Measurements from ENCODE around the gene GPR37L1.
"Not testable (repeated sequence)": the region's sequence is repeated elsewhere in the genome, so short reads cannot be mapped to it uniquely, and the experiment has no call there.

The GPR37L1 gene

GRCh38 chr1:202133496-202133895 lies 10.8 kb downstream of the GPR37L1 start:
- no peak for DNase-seq (ENCODE audit: low read depth, low spot score)

GRCh38 chr1:202133989-202134388 lies 11.3 kb downstream of the GPR37L1 start:
- no peak for DNase-seq (ENCODE audit: low read depth, low spot score)

GRCh38 chr1:202134645-202135172 lies 12.0 kb downstream of the GPR37L1 start:
- no peak for DNase-seq (ENCODE audit: low read depth, low spot score)

GRCh38 chr1:202135221-202135721 lies 12.6 kb downstream of the GPR37L1 start:
- peak; percentile 88 for DNase-seq (ENCODE audit: low read depth, low spot score)

- no peak for DNase-seq (ENCODE audit: low read depth, low spot score)
Observed at GRCh38 chr1:202140833-202141232, 18.1 kb downstream of the GPR37L1 start.

- DNase-seq (ENCODE audit: low read depth, low spot score): not testable (repeated sequence)
Observed at GRCh38 chr1:202141468-202141867, 18.8 kb downstream of the GPR37L1 start.

- DNase-seq (ENCODE audit: low read depth, low spot score): no peak
Observed at GRCh38 chr1:202143011-202143767, 20.5 kb downstream of the GPR37L1 start.

GRCh38 chr1:202143768-202144401 lies 21.2 kb downstream of the GPR37L1 start:
- DNase-seq (ENCODE audit: low read depth, low spot score): peak; percentile 53

GRCh38 chr1:202144402-202145067 lies 21.8 kb downstream of the GPR37L1 start, which contains the start of gene ARL8A:
ARL8A (minus strand) TSS chr1:202144737; CDS start chr1:202144572, 165 bp downstream.
- no peak for DNase-seq (ENCODE audit: low read depth, low spot score)

- DNase-seq (ENCODE audit: low read depth, low spot score): no peak
Observed at GRCh38 chr1:202145068-202145743, 22.5 kb downstream of the GPR37L1 start.

- DNase-seq (ENCODE audit: low read depth, low spot score): not testable (repeated sequence)
Observed at GRCh38 chr1:202145744-202146140, 23.0 kb downstream of the GPR37L1 start.

- no peak for DNase-seq (ENCODE audit: low read depth, low spot score)
Observed at GRCh38 chr1:202146279-202146678, 23.6 kb downstream of the GPR37L1 start.

GRCh38 chr1:202146993-202147392 lies 24.3 kb downstream of the GPR37L1 start:
- DNase-seq (ENCODE audit: low read depth, low spot score): no peak

GRCh38 chr1:202148391-202148790 lies 25.7 kb downstream of the GPR37L1 start:
- DNase-seq (ENCODE audit: low read depth, low spot score): no peak

GRCh38 chr1:202149566-202149965 lies 26.8 kb downstream of the GPR37L1 start:
- no peak for DNase-seq (ENCODE audit: low read depth, low spot score)

- DNase-seq (ENCODE audit: low read depth, low spot score): no peak
Observed at GRCh38 chr1:202150187-202150586, 27.5 kb downstream of the GPR37L1 start.

- no peak for DNase-seq (ENCODE audit: low read depth, low spot score)
Observed at GRCh38 chr1:202150602-202151001, 27.9 kb downstream of the GPR37L1 start.

- no peak for DNase-seq (ENCODE audit: low read depth, low spot score)
Observed at GRCh38 chr1:202151045-202151444, 28.3 kb downstream of the GPR37L1 start.

GRCh38 chr1:202152399-202152798 lies 29.7 kb downstream of the GPR37L1 start:
- DNase-seq (ENCODE audit: low read depth, low spot score): no peak

GRCh38 chr1:202153284-202153683 lies 30.6 kb downstream of the GPR37L1 start:
- DNase-seq (ENCODE audit: low read depth, low spot score): no peak

- DNase-seq (ENCODE audit: low read depth, low spot score): no peak
Observed at GRCh38 chr1:202154148-202154765, 31.5 kb downstream of the GPR37L1 start.
